SK-N-MC (cell line): ENCODE measurements around the gene SHANK3.

Source experiments
- EZH2 ChIP-seq: fragments of 200-600 bp; sonication (generic); IDR thresholded peaks from one replicate; pipeline ENCODE4 v1.6.1; 2017; ENCODE audit warnings: antibody characterized with exemption
- POLR2AphosphoS5 ChIP-seq: IDR thresholded peaks from 2 replicates; pipeline ENCODE4 v1.6.1; 2012; ENCODE audit warnings: mild to moderate bottlenecking, low read depth, low read length, borderline replicate concordance

DNA sequence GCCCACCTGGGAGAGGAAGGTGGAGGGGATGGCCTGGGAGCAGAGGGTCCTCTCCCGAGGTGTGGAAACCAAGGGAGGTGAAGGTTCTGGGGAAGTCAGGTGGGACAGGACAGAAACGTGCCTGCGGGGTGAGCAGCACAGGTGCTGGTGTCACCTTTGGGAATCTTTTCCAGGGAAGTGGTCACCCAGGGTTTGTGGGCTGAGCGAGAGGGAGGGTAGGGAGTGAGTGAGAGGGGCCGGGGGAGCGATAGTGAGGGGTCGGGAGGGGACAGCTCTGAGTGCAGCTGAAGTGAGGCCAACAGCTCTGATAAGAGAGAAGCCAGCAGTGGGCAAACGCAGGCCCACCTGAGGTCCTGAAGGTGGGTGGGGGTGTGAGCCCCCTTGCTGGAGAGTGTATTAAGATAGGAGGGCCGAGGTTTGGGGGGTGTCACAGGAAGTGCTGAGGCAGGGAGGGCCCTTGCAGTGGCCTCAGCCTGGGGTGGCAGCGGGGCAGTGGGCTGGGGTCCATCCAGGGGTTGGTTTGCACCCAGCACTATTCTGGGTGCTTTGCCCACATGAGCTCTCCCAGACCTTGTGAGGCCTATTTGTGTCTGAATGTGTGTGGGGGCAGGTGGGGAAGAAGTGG is 1.6 kb upstream of the SHANK3 start:
- TF ChIP-seq POLR2AphosphoS5 (no peak), EZH2 (no peak)
